Measurements from ENCODE around the gene COL5A2. TPM values are rescaled to one million over a fixed set of nuclear protein-coding genes. Genes with fewer than 3 reads are reported as not detected.

COL5A2 gene
- total RNA-seq, 1 donor from 2014 or later, result 18.9 TPM

DNA sequence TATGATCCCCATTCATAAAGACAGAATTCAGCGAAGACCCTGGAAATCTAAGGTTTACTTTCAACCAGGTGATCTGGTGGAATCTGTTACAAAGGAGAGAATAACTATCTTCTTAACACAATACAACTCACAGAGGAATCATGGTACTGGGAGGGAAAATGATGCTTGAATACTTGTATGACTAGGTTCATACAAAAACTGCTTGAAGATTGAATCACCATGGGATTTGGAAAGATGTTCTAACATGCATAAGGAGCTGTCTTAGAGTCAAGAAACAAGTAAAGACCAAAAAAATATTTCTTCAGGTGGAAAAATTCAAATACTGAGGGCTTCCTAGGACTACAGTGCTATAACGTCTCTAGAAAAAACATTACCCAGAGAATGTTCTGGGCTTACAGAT is 32.2 kb downstream of the COL5A2 start:
- no peak for DNase-seq

DNA sequence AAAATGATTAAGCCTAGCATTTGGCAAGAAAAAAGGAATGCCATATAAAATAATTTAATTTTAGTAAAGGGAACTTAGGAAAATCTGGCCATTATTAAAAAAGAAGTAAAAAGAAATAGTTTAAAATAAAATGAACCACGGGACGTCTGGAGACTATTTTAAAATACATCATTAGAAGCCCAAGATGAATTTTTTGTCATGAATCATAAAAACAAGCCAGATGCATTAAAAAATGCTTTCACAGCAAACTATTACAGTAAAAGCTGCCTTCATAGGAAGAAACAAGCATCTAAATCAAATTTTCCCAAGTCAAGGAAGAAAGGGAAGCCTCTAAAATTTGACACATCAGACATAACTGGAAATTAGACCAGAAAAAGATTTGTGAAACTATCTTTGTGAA is 33.0 kb downstream of the COL5A2 start:
- no peak for DNase-seq

DNA sequence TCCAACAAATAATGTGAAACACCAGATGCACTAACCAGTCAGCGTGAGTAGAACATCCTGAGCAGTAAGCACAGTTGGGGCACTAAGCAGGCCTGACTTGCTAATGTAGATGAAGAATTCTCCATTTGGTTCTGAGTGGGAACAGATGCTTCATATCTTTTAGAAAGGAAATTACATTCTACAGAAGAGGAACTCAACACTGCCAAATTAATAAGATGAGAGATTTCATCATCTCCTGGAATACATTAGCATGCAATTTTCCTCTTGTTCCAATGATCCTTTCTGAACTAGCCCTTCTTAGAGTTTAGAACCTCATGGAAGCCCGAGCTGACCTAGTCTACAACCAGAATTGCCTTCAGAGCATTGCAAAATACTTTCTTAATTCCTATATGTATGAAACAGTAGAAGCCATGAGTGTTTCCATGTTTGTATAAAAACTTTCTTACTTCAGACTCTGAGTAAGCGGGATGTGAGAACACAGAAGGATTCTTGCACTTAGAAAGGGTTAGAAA is 34.8 kb downstream of the COL5A2 start:
- no peak for DNase-seq

DNA sequence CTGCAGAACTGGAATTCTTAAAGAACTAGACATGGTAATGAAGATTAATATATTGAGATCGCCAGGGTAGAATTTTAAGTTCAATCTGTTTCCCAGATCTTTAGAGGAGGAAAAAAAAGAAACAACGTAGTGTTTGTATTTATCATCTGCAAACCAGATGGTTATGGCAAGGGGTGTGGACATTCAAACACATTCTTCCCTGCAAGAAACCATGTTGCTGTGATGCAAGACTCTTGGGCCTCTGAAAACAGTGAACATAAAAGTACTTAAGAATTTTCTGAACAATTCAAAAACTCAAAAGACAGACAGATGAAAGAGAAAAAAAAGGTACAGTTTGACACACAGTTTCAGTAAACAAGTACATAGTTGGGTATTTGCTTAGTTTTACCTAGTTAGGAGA is 35.6 kb downstream of the COL5A2 start:
- DNase-seq, result no peak

DNA sequence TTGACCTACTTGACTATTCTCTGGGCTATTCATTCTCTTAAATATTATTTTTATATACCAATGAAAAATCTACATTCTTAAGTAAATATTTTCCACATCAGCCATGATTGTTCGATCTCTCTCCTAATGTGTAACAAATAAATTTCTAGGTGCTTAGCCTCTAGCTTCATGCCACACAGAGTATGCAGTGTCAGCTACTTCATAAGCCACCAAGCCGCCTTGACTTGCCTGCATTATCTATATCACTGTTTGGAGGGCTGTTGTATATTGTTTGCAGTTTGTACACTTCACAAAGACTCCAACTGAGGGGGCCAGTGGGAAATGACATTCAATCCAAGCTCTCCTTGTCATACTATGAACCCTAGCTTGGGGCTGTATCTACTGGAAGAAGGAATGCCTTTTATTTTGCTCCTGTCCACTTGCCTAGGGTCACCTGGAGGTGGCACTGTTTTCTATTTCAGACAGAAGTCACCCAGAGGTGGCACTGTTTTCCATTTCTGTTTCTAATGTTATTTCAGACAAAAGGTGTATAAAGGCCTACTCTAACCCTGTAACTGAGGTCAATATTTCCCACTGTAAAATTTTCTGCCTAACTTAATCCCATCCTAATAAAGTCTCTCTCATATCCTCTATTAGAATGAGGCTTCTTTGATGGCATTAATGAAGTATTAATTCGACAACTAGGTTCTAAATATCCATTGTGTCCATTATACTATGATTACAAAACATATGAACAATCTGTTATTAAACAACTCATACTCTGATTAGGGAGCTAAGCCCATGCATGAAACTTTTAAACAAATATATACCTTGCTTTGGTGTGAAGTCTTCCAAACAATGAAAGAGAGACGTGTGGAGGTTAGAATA is 36.4 kb downstream of the COL5A2 start:
- no peak for DNase-seq

DNA sequence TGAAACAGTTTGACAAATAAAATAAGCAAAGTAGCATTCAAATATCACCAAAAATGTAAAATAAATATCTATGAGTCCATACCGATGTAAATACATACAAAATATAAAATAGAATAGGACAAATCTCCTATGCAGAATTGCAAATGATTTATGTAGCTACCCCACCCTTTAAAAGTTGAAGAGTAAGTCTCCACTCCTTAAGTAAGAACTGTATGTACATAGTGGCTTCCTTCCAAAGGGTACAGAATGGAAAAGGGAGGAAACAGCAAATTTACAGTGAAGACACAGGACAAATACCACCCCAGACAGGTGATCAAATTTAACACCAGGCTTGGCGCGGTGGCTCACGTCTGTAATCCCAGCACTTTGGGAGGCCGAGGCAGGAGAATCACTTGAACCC is 40.8 kb downstream of the COL5A2 start:
- no peak for DNase-seq

DNA sequence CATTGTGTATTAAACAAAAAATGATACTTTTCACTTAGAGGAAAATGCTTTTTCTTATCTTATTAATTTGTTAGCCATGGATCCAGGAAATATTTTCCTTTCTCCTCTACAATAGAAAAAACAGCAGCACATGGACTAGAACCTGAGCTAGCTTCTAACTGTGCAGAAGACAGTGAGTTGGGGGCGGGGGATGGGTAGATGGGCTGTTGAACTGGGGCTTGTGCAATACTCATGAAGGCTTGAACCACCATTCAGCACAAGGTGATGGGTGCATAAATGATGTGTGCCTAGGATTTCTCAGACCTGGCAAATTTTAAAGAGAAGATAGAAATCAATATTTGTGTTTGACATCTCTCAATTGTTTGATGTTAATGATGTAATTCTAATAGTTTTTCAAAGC is 42.0 kb downstream of the COL5A2 start:
- DNase-seq, result no peak

DNA sequence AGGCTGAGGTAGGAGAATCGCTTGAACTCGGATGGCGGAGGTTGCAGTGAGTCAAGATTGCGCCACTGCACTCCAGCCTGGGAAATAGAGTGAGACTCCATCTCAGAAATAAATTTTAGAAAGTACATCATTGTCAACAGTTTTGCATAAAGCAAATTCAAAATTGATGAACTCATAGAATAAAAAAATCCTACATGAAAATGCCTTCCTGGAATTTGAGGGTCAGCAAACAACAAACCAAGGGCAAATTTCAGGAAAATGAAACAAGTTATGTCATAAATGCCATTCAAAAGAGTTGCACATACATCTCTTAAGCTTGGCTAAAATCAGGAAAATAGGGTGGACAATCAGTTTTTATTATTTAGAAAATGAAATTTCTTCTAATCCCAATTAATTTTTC is 45.1 kb downstream of the COL5A2 start:
- no peak for DNase-seq

DNA sequence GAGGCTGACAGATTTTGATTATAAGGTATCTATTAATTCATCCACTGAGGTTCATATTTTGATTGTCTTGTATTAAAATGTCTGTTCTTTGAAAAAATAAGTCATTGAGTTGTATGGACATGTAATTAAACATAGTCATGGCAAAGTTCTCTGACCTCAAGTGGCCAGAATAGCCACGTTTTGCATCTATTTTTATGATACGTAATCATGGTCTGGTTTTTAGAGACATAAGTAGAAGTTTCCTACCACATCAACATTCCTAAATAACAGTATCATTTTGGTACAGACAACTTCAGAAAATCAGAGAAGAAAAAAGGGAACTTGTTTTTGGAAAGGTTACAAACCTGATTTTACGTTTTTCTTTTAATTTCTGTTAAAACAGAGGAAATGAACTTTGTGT is 47.6 kb downstream of the COL5A2 start:
- no peak for DNase-seq

DNA sequence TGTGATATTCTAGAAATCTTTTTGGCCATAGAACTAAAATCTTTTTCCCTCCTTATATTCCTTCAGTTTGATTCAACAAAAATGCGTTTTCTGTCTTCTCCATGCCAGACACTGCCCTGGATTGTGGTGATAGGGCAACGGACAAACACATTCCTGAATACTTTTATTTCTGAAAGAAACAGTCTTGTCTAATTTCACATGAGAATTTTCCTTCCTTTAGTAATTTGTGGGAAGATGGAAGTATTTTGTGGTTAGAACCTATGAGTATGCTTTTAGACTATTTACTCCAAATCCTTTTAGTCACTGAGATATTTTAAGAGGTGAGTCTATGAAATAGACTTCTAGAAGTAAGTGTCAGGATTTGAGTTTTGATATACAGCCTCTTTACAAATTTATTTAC is 49.6 kb downstream of the COL5A2 start:
- no peak for DNase-seq

DNA sequence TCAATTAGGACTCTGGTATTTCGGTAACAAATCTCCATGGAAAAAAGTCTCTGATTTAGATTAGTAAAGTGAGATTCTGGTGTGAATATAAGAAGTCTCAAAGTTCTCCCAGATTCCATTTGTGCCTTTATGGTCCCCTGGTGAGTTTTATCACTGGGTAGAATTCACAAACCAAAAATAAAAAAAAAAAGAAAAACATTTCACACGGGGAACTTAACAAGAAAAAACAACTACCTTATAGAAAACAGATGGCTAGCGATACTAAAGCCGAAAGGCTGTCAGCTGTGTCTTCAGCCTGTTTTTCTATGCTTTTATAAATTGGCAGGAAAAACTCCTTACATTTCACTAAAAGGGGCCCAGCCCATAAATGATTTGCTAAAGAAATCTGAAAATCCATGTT is 50.6 kb downstream of the COL5A2 start:
- DNase-seq, result no peak

DNA sequence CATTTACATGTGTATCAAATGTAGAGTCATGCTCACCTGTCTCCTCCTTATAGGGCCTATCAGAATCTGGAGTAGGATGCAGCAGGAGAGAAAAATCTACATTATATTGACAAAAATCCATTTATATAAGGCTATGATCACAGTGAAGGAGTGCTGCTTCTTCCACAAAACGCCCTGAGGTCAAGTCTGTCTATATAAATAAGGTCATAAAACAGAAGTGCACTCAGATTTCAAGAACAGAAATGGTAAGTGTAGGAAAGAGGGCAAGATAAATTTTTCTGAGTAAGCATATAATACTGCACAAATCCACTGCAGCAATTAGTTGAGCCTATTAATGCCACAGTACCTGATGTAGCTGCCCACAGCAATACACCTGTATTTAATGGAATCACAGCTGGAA is 51.8 kb downstream of the COL5A2 start:
- DNase-seq, result no peak

DNA sequence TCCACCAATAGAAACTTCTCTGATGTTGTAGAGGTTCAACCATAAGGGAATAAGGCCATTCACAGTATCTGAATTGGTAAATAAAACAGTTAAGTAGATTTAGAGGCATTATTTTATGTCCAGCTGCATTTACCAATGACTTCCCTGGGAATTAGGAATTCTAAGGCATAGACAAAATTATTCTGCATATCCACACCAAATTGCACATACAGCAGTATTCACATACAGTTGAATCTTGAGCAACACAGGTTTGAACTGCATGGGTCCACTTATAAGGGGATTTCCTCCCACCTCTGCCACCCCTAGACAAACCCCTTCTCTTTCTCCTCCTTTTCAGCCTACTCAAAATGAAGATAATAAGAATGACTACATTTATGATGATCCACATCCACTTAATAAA is 54.4 kb downstream of the COL5A2 start:
- no peak for DNase-seq

DNA sequence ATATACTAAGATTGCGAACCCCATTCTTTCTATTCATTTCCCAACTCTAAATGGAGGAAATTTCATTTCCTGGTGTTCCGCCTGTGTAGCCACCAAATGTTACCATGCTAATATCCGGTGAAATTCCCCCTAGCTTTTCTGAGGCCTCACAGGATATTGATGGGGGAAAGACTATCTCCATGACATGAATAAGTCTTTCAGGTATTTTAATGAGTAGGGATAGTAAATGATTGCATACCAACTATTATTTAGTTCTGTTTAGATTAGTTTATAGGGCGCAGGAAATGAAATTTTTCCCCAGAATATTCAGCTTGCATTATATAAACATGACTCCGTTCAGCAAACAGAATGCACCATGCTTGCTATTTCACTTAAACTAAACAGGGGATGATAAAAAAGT is 55.4 kb downstream of the COL5A2 start:
- no peak for DNase-seq

DNA sequence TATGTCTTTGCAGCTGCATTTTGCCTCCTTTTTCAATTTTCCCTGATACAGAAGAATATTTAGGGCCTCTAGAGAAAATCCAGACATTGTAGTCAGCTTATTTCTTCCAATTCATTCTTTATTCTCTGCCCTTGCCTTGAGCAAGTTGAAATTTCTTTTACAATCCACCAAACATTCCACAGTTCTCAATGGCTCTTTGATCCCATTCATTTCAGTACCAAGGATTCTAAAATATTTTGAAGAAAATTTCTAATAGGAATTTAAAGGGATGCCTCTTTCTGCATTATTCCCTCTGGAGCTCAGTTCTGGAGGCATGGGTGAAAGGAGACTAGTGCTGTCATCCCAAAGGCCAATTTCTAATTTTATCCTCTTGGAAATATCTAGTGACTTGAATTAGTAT is 61.2 kb downstream of the COL5A2 start:
- DNase-seq, result no peak

DNA sequence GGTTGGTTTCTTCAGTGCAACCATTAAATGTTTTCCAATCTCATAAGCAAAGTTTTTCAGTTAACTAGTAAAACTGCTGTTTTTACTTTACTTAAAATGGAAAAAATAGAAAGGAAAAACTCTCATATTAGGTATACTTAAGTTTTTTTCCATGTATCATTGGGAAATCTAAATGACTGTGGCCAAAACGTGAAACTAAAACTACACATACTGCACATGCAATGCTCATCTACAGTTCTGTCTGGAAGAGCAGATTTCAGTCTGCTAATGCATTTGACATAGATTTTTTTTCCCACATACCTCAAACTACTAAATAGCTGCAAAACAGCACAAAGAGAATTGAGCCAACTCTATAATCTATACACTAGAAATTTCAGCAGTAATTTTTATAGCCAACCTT is 62.6 kb downstream of the COL5A2 start:
- no peak for DNase-seq

DNA sequence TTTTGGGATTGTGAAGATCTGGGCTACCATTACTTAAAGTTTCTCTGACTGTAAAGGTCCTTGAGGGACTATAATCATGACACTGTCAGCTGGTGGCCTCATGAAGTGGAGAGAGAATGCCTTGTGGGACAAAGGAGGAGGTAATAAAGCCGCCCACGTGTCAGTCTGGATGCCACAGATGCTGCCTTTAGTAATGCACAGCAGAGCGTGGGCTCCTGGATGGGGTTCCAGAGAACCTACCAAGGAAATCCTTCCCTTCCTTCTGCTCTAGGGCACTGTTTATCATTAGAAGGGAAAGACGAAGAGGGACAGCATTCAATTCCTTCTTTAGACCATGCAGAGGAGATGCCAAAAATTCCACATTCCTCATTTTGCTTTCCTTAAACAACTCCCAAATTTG is 63.5 kb downstream of the COL5A2 start:
- DNase-seq, result no peak

DNA sequence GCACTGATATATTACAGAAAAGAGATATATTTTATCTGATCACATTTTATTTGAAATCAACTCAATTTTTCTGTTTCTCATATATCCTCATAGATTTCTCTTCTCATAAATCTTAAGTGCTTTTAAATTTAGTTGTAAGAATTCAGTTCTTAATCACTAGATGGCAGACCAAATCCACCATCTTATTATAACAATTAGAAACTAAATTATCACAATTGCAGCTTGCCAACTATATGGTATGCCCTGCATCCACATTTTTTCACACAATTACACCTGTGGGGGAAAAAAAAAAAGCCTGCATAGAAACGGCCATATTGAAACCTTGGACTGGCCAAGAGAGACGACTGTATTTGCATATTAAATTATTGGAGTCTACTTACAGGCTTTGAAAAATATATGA is 64.4 kb downstream of the COL5A2 start:
- DNase-seq, result no peak

DNA sequence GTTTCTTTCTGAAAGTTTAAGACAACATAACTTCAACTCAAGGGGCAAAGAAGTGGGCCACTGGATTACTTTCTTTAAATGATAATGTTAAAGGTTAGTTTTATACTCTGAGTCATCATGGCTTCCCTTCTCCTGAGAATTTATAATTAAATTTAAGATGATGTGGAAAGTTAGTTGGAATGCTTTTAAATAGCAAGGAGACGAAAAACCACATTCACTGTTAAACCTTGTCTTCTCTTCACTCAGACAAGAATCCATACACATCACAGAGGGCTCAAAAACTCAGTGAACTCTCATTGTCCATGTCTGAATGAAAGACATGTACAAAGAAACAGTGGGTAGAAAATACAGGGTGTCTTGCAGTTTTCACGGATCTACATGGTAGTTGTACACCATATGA is 65.6 kb downstream of the COL5A2 start:
- DNase-seq, result no peak

DNA sequence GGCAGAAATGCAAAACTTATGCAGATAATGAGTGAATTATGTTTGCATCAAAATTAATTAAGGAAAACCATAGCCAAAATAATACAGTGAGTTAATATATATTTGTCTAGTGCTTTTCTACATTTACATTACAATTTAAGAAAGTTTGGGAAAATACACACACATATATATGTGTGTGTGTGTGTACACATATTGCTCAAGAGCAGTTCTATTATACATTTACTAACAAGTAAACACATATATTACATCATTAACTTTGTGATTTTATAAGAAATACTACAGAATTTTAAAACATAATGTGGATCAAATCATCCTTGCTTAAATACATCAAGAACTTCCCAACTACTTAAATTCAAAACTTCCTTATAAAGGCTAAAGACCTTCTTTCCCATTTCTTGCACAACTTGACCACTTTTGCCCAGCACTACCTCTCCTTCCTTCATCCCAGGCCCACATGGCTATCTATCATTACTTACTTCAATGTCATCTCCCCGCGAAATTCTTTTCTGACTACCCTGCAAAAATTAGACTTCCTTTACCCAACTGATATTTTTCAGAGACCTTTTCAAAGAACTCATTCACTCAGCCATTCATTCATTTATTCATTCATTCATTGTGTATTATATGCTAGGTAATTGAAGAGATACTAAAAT is 68.4 kb downstream of the COL5A2 start:
- DNase-seq, result no peak

DNA sequence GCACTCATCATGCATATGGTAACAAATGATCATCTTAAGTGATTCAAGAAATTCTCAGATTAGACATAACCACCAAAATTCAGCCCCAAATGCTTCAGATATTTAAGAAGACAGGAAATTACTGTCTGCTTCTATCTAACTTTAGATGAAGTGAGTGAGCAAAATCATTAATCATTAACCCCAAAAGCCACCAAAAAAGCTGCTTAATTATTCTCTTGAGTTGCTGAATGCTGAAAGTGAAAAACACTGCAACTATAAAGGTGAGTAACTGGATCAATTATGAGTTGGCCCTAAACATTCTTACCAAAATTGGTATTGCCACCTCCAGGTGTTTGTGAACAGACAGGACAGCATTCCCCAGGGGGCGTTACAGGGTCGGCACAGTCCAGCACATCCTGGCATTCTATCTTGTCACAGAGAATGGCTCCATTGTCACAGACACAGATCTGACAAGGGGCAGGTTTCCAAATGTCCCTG is 69.6 kb downstream of the COL5A2 start:
- no peak for DNase-seq

DNA sequence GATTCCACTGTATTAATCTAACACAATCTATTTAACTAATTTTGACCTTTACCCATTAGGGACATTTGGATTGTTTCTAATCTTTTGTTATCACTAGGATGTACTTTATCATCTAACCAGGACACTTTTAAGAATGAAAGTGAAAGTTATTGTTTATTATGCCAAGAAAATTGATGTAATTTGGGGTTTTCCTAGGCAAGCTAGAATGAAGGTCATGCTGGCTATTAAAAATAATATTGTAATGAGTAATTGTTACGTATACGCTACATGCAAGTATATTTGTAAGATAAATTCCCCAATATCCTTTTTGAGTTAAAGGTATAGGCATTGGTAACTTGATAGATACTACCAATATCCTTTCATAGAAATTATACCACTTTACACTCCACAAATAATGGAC is 74.6 kb downstream of the COL5A2 start:
- DNase-seq, result no peak

DNA sequence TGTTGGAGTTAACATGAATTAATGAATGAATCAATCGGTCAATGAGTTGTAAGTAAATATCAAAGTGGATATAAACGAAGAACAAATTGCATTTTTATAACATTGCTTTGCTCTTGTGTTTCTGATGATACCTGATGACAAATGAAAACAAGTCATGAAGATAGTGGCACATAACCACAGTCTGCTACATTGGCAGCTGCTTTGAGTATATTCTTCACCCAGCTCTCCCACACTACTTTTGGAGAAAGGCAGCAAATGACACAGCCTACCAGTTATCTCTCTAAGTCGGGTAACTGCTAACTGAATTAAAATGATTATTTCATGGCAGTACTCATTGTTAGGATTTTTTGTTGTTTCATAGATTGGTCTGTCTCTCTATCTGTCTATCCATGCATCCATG is 76.8 kb downstream of the COL5A2 start:
- no peak for DNase-seq

DNA sequence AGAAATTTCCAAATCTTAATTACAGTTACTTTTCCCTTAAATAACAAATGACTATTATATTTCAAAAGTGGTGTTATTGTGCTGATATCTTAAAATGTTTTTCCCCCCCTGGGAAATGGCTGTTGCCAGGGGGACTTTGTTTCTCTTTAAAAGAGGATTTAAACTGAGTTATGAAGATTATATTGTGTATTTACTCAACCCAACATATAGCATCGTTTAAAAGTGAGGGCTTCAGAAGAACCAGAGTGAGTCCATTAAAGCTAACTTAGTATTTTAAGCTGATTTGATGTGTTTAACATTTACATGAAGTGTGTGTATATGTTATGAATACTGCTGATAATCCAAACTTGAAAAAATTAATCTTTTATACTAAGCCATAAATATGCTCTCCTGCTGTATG is 81.6 kb downstream of the COL5A2 start:
- DNase-seq, result no peak

Measured in occipital lobe (tissue), 2 donors.